NAMALWA (cell line): ENCODE results near the gene WDR27.
"Not testable (repeated sequence)": the region's sequence is repeated elsewhere in the genome, so short reads cannot be mapped to it uniquely, and the experiment has no call there.

Experiments used
- DNase-seq: peaks from one replicate; pipeline ENCODE4 v3.0.0-alpha.2; 2015; ENCODE audit warnings: low spot score

WDR27 gene

DNA sequence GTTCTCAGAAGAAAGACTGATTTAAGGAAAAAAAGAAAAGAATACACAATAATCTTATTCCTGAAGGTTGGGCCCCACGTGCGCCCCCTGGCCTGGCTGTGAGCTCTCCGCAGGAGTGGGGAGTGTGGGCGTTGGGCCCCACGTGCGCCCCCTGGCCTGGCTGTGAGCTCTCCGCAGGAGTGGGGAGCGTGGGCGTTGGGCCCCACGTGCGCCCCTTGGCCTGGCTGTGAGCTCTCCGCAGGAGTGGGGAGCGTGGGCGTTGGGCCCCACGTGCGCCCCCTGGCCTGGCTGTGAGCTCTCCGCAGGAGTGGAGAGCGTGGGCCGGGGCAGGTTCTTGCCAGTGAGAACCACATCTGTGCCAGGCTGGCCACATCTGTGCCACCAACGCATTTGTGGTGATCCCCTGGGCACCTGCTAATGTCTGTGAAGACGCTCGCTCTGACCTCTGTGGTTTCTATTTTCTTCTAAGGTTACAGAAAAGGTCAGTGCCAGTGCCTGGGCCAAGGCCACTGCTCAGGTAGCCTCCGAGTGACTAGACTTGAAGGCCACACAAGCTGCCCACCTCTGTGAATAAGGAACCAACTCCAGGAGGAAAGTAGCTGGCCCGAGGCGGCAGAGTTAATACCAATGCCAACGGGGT lies 41.0 kb downstream of the WDR27 start:
- DNase-seq = no peak

DNA sequence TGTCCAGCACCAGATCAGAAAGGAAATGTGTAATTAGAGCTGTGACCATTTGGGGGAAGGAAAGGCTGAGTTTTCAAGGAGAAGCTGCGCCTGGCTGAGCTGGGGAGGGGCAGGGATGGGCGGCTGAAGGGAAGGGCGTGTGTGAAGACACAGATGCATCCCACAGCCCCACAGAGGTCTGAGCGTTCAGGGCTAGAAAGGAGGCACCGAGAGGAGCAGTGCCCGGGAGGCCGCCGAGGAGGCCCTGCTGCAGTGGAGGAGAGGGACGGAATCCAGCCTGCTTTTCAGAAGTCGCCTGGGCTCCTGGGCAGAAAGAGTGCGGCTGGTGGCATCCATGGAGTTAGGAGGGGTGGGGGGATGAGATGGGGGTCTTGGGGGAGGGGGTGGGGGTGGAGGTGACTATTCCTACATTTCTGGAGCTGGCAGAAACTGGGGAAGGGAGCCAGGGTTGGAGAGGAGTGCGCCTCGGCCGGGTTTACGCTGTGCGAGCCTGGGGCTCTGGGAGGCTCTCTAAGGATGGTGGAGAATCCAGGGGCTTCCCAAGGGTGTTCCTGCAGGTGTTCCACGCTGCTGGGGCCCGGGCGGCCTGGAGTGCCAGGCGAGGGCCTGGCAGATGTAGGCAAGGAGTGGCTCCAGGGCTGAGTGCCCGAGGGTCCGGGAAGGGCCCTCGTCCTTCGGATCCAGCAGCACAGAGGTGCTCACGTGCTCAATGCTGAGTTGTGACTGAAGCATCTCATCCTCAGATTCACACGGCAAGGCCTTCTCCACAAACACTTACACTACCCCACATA lies 41.8 kb downstream of the WDR27 start:
- no peak for DNase-seq

DNA sequence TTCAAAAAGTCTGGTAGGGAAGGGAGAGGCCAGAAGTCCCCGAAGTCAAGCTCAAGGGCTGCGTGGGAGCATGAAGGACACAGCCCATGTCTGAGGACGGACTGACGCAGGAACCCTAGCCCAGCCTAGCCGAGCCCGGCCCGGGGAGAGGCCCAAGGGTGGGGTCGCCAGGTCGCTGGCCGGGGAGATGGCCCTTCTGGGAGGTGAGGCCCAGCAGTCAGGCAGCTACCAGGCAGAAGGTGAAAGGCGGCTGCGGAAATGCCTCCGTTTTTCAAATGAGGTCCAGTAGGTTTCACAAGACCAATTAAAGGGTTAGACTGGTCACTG lies 44.6 kb downstream of the WDR27 start:
- DNase-seq = no peak

DNA sequence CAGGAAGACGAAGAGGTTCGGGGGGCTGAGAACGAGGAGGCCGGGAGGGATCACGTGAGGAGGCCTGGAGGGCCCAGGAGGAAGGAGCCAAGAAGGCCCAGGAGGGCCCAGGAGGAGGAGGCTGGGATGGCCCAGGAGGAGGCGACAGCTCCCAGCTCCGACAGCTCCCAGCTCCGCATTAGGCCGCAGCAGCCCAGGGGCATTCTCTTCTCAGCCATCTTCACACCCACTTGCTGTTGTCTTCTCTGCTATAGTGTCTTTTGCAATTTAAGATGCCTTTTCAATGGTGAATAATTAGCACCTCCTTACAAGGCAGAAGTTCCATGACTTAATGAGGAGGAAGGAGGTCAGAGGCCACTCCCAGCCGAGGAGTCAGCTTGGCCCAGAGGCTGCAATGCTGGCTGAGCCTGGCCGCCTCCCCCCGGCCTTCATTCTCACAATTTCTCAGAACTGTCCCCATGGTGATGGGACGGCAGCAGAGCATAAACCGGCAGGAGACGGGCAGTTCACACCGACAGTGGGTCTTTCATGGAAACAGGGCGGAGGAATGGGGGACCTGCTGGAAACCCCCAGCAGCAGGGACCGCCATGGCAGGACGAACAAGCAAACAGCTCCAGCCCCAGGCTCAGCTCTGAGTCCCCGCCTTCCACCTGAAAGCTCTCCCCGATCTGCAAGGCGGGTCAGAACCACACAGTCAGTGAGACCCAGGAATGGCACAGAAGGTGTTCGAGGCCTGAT lies 45.1 kb downstream of the WDR27 start:
- no peak for DNase-seq

DNA sequence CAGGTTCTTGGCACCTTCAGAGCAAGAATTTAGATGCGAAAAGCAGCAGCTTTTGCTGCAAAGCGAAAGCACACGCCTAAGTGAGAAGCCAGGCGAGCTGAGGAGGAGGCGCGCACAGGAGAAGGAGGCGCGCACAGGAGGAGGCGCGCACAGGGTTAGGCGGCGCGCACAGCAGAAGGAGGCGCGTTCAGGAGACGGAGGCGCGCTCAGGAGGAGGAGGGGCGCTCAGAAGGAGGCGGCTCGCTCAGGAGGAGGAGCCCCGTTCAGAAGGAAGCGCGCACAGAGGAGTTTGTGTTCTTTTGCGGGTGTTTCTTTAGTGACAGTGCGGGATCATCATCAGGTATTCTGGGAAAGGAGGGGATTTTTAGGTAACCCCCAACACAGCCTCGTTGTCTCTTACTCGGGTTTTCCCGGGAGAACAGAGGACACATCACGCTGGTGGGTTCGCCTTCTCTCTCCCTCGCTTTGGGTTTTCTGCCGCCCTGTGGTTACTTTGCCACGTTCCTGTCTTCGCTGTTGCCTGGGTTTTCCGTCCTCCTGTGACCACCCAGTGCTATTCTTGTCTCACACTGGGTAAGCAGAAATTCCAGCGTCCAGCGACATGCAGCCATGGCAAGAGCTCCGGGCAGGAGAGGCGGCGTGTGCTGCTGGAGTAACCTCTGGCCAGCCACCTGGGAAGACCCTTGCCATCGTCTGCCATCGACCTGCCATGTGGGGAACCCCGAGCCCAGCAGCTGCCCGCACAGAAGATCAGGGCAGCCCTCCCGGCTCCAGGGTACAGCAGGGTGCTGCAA lies 47.0 kb downstream of the WDR27 start:
- DNase-seq = peak; percentile 63

DNA sequence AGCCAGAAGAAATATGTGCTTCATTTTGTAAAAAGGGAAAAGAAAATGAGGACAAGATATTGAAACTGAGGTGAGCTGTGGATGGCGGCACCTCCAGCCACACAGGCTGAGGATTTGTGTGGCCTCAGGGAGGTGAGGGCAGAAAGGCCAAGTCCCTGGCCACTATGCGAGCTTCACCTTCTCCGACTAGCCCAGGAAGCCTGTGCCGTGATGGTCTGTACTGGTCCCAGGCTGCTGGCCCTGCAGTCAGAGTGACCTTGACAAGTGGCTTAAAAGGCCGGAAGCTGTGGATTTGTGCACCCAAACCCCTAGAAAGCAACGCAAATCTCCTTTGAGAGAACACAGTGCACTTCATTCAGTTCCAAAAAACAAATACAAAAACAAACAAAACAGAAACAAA lies 48.1 kb downstream of the WDR27 start:
- DNase-seq = no peak

DNA sequence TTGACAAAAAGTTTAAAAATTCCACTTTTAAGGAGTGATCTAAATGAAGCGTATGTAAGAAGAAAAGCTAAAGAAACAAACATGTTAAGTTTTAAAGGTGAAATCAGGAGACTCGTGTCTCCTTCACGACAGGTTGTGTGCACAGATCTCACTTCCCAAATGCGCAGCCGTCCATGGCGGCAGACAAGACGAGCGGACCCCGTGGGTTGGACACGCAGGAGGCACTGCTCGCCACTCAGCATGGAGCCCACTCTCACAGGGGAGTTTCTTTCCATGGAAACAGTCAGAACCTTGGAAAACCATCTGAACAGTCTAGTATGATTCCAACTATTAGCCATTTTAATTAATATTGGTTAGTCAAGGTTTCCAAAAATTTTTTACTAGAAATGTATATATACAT lies 48.9 kb downstream of the WDR27 start:
- no peak for DNase-seq

DNA sequence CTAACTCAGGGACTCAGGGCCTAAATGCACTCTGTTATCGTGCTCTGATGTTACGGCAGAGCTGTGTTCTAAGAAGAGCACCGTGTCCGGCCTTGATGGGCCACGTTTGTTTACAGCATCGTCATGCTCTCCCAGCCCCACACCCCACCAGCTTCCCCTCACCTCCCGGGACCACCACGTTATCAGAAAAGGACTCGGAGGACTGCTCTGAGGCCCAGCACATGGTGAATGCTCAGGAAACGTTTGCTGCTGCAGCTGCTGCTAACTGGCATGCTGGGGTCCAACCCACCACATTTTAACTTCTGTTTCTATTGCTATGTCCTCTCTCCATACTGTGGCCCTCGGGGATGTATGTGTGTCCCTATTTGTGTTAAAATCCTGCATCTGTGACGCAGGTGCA lies 50.3 kb downstream of the WDR27 start:
- no peak for DNase-seq

DNA sequence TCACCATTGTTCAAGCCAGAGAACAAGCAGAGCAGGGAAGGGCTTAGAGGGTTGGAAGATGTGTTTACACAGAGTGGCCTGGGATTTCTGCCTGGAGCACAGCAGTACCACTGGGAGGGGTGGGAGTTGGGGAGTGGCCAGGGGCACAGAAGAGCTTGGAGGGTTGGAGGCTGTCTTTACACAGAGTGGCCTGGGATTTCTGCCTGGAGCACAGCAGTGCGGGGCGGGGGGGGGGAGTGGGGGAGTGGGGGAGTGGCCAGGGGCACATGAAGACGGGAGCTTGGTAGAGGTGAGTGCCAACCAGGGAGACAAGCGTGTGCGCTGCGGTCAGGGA lies 50.9 kb downstream of the WDR27 start:
- no peak for DNase-seq

DNA sequence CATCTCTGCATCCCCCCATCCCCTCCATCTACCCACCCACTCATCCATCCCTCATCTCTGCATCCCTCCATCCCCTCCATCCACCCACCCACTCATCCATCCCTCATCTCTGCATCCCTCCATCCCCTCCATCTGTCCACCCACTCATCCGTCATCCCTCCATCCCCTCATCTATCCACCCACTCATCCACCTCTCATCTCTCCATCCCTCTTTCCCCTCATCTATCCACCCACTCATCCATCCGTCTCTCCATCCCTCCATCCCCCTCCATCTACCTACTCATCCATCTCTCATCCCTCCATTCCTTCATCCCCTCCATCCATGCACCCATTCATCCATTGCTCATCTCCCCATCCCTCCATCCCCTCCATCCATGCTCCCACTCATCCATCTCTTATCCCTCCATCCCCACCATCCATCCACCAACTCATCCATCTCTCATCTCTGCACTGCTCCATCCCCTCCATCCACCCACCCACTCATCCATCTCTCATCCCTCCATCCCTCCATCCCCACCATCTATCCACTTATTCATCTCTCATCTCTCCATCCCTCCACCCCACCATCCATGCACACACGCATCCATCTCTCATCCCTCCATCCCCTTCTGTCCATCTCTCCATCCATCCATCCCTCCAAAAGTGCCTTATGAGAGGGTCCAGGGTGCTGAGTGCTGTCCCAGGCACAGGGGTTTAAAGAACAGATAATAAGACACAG lies 51.4 kb downstream of the WDR27 start:
- no peak for DNase-seq

DNA sequence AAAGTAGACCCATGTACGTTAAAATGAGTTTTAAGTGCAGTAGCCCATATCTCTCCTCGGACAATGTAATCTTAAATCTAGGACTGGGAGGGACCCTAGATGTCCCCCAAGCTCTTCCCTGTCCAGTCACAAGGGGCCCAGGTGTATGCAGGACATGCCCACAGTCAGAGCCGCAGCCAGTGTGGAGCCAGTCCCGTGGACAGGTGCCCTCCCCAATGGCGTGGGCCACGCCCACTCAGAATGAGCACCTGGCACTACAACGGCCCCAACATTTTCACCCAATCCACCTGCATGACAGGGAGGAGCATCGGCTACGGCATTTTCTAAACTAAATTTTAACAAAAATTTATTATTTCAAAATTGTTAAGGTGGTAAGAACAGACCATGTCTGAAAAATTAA lies 53.2 kb downstream of the WDR27 start:
- DNase-seq = no peak

DNA sequence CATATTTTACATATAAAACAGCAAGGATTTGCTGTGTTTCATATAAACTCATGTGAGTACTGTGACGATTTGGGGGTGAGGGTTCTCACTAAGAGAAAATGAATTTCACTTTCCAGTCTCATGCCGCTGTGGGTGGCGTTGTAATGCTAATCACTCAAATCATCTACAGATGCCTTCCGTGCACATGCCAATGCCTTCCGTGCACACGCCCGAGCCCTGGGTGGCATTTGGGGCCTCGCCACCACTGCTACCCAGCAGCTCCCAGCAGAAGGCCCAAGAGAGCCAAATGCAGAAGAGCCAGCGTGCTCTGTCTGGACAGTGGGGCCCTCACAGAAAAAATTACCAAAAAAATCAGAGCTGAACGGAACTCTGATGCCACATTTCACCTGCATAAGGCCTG lies 53.7 kb downstream of the WDR27 start:
- DNase-seq = no peak

DNA sequence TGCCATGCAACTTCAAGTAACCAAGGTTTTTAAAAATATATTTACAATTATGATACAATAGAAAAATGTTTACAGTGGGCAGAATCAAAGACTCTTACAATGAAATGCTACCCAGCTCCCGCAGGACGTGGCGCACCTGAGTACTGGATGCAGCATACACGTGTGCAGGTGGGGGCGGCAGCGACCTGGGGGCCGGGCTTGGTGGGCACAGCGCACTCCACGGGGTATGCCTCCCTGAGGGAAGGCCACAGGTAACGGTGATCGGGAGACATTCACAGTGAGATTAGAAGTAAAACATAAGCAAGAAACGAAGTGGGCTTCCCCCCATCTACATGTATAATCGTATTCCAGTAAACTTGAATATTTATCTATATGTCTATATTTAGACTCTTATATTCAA lies 54.2 kb downstream of the WDR27 start:
- no peak for DNase-seq

DNA sequence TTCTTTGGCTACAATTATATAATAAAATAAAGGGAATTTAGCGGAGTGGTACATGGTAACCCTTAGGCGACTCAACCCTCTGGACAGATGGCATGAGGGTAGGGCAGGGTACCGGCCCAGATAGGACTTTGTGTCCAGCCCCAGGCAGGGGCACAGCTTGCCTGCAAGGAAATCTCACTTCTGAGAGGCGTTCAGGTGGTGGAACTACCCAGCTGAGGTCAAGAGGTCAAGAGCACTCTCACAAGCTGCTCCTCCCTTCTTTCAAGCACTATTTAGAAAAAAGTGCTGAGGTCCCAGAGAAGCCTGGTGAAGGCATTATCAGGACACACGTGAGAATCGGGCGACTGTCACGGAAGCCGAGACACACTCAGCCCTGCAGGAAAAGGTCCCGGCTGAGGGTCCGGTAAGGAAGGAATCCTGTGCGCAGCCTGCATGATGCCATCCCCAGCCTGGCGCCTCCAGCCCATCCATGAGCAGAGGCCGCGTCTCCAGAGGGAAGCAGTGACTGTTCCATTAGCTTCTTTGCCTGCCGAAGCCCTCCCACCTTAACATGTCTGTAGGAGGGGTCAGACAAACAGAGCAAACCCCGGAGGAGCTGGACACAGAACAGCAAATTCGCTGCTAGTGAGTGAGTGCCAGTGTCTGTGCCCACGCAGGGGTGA lies 54.8 kb downstream of the WDR27 start:
- no peak for DNase-seq

DNA sequence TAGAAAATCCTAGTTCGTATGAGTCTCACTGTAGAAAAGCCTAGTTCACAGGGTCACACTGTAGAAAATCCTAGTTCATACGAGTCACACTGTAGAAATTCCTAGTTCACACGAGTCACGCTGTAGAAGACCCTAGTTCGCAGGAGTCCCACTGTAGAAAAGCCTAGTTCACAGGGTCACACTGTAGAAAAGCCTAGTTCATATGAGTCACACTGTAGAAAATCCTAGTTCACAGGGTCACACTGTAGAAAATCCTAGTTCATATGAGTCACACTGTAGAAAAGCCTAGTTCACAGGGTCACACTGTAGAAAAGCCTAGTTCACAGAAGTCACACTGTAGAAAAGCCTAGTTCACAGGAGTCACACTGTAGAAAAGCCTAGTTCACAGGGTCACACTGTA lies 56.4 kb downstream of the WDR27 start:
- not testable (repeated sequence) for DNase-seq

DNA sequence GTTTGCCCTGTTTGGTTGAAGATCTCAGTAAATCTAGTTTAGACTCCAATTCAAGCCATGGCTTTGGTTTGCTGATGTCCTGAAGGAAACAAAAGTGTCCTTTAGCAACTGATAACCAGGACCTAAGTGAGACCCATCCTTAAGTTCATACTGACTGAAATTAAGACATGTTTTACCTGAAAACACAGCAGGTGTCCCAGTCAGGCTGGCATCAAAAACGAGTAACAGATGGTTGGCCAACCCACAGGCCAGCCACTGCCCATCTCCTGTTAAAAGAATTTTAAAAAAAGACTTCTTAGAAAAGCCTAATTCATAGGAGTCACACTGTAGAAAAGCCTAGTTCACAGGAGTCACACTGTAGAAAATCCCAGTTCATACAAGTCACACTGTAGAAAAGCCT lies 58.3 kb downstream of the WDR27 start:
- DNase-seq = no peak

DNA sequence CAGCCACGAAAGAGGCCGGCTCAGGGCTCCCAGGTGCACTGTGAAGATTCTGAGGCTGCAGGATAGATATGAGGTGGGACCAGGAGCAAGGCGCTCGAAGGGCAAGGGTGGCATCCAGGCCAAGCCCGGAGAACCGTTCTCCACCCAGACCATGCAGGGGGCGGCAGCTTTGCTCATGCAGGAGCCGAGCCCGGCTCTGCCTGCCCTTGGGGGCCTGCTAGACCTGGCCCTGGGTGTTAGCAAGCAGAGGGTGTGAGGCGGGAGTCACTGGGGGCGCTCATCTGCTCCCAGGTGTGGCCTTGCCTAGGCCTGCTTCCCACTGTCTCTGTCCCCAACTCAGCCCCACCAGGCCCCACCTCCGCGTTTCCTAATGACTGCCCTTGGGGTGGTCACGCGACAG lies 59.4 kb downstream of the WDR27 start:
- DNase-seq = no peak

DNA sequence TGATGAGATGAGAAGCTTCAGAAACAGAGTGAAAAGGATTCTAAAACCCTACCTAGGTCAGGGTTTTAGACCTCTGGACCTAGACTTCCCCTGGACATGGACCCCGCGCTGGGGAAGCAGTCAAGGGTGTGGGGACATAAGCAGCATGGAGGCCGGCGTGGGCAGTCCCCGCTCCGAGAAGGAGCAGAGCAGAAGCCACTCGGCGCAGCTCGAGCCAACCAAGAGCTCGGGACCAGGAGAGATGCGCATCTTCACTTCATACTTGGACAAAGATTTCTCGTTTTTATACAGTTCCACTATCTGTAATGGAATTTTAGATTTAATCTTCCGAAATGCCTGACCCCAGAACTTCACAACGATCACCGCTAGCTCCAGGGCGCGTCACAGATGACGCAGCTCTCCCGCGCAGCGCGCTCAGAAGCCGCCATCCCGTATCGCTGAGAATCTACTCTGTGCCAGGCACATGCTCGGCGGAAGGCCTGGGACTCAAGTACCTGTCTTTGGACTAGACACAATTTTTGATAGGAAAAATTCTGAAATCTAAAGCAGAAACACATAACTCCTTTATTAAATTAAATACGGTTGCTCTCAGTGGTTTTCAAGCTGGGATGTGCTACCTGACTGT lies 60.3 kb downstream of the WDR27 start:
- no peak for DNase-seq

DNA sequence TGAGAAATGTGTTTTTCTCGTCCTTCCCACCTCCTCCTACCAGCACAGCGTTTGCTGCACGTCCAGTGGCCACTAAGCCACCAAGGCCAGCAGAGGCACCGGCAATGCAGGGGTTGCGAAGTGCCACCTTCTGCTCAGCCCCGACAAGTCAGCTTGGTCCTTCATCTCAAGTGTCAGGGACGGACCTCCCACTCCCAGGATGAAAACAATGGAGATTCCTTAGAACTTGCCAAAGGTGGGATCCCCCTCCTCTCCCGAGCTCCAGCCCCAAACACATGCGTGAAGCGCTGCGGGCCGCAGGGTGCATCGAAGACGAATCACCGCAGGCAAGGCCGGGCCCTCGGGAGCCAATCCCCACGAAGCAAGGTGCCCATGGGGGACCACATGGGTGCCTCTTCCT lies 60.8 kb downstream of the WDR27 start:
- no peak for DNase-seq

DNA sequence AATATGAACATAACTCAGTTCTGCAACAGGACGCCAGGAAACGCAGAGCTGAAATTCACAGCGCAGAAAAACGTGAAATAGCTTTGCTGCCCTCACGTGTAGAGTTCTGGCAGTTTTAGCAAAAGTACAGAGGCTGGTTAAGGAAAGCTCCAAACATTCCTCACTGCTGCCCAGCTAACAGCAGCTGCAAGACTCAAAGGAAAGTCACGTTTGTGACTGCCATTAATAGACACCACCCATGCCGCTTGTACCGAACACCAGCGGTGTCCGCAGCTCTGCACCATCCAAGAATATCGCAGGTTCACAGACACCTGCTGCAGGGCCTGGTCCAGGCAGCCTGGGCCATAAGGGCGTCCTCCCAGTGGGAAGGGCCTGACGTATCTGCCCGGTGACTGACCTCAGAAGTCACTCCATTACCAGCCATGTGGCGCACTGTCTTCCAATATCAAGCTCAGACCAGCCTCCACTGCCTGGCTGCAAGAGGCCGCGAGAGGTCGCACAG lies 61.4 kb downstream of the WDR27 start:
- DNase-seq = no peak
